Naive thymus-derived CD4-positive, alpha-beta T cell (primary cell): ENCODE measurements around the gene MFN2. TPM values are rescaled to one million over a fixed set of nuclear protein-coding genes. Genes with fewer than 3 reads are reported as not detected.

Experiments used
- ATAC-seq: fragments of 150-1000 bp; cut with Tn5 transposase; 2 replicates; pipeline ENCODE4 v1.10.0; 2021; ENCODE audit warnings: mild to moderate bottlenecking, moderate library complexity
- CTCF ChIA-PET: fragments of 350-600 bp; sonication (Branson Sonifier 250); formaldehyde crosslinking; loops from one replicate; lab custom pipeline; 2021; ENCODE audit warnings: antibody characterized with exemption; lab: Charles Lee
- POLR2A ChIA-PET: fragments of 350-600 bp; sonication (Branson Sonifier 250); formaldehyde crosslinking; loops from one replicate; lab custom pipeline; 2021; ENCODE audit warnings: antibody characterized with exemption, inconsistent platforms; lab: Charles Lee
- DNase-seq, 9 donors: peaks; one replicate each; pipeline versions ENCODE4 v3.0.0 to v3.0.0-alpha.2; 2020 to 2022; ENCODE audit warnings: mixed read lengths in 1 of 9
- H3K27ac ChIP-seq: one replicate; pipeline ENCODE4 v1.7.0; 2013; ENCODE audit warnings: mild to moderate bottlenecking, low read depth, low read length, moderate library complexity
- H3K27me3 ChIP-seq, 2 donors: one replicate each; pipeline ENCODE4 v1.7.0; 2013; ENCODE audit warnings: low read length in 2 of 2, mild to moderate bottlenecking in 2 of 2, moderate library complexity in 2 of 2; ENCODE audit not compliant: control insufficient read depth in 2 of 2, insufficient read depth in 2 of 2
- H3K36me3 ChIP-seq, 3 experiments: 1 replicate in 2 of 3; 2 replicates in 1 of 3; pipeline ENCODE4 v1.7.0; 2013; ENCODE audit warnings: low read length in 3 of 3, mild to moderate bottlenecking in 3 of 3, moderate library complexity in 1 of 3; ENCODE audit not compliant: insufficient read depth in 3 of 3, control insufficient read depth in 2 of 3
- H3K4me1 ChIP-seq, 2 donors: one replicate each; pipeline ENCODE4 v1.7.0; 2013; ENCODE audit warnings: low read length in 2 of 2, mild to moderate bottlenecking in 2 of 2, moderate library complexity in 1 of 2; ENCODE audit not compliant: control insufficient read depth in 2 of 2, insufficient read depth in 2 of 2
- H3K4me3 ChIP-seq: 2 replicates; pipeline ENCODE4 v1.7.0; 2013; ENCODE audit warnings: mild to moderate bottlenecking, low read length
- H3K9me3 ChIP-seq, 3 experiments: 1 replicate in 2 of 3; 2 replicates in 1 of 3; pipeline ENCODE4 v1.7.0; 2013; ENCODE audit warnings: low read length in 3 of 3; ENCODE audit not compliant: control insufficient read depth in 2 of 3
- H3K27ac Mint-ChIP-seq, 9 donors: one replicate each; pipeline ENCODE4 v1.8.0; 2020 to 2022; ENCODE audit warnings: mixed read lengths in 9 of 9, mild to moderate bottlenecking in 8 of 9, moderate library complexity in 5 of 9, inconsistent platforms in 2 of 9
- H3K27me3 Mint-ChIP-seq, 5 donors: one replicate each; pipeline ENCODE4 v1.8.0; 2021 to 2022; ENCODE audit warnings: mixed read lengths in 5 of 5, mild to moderate bottlenecking in 1 of 5
- H3K36me3 Mint-ChIP-seq, 5 donors: one replicate each; pipeline ENCODE4 v1.8.0; 2020 to 2022; ENCODE audit warnings: mixed read lengths in 5 of 5, mild to moderate bottlenecking in 3 of 5, inconsistent platforms in 1 of 5
- H3K4me1 Mint-ChIP-seq, 7 donors: one replicate each; pipeline ENCODE4 v1.8.0; 2020 to 2022; ENCODE audit warnings: mixed read lengths in 7 of 7, mild to moderate bottlenecking in 3 of 7, inconsistent platforms in 1 of 7
- H3K4me3 Mint-ChIP-seq, 10 donors: one replicate each; pipeline ENCODE4 v1.8.0; 2020 to 2022; ENCODE audit warnings: mild to moderate bottlenecking in 10 of 10, mixed read lengths in 10 of 10, moderate library complexity in 6 of 10, inconsistent platforms in 2 of 10
- H3K9me3 Mint-ChIP-seq, 11 donors: one replicate each; pipeline ENCODE4 v1.8.0; 2020 to 2022; ENCODE audit warnings: mixed read lengths in 11 of 11, mild to moderate bottlenecking in 4 of 11, inconsistent platforms in 1 of 11, moderate library complexity in 1 of 11
- intact Hi-C, 2 donors: fragments of 100-400 bp; cut with micrococcal nuclease; formaldehyde crosslinking; loops; one replicate each; pipeline ENCODE4 v1.15.1; 2023
- polyA plus RNA-seq, 2 donors: library from polyadenylated mRNA; unstranded; fragments of 300-500 nt; fragmentation: Illumina TruSeq; gene quantifications; one replicate each; pipeline ENCODE4 v1.2.3, GENCODE V29; 2021
- total RNA-seq, 6 experiments: library from RNA in 5 of 6; stranded (reverse) in 5 of 6; gene quantifications; 1 replicate in 5 of 6; 2 replicates in 1 of 6; pipeline ENCODE4 v1.2.3 and lab custom pipeline; 2021 to 2026

Gene MFN2
- total and polyA plus RNA-seq, 7 experiments from 2014 or later, result 29.5 to 58.6 (median 42.8) TPM

- peak overlapping the region; percentile 86 to 99 (median 92) for H3K4me3 Mint-ChIP-seq
- intact Hi-C loops, result loop anchor here in 1 of 2 donors (2.0 kb wide), 1 partner anchor 47 kb away; the partner anchor contains the start of gene PLOD1
- ATAC-seq (no peak), DNase-seq (no peak)
- peak overlapping the region; percentile 85 to 98 (median 94) for H3K27ac Mint-ChIP-seq
- Histone ChIP-seq H3K27me3 (no peaks in the 10 kb centered on the region), H3K36me3 (peaks cover 0 to 51% (median 0%) of the 10 kb centered on the region in 3 experiments), H3K4me1 (peaks cover 9 to 22% of the 10 kb centered on the region in 2 donors), H3K9me3 (no peaks in the 10 kb centered on the region), H3K27ac (no peak overlapping the region), H3K4me3 (no peak overlapping the region)
- H3K9me3 Mint-ChIP-seq, result no peaks in the 10 kb centered on the region
- H3K27me3 Mint-ChIP-seq, result no peaks in the 10 kb centered on the region
- ChIA-PET CTCF (no interaction called here), POLR2A (interaction anchor here (0.7 to 4.9 kb wide), 6 partner anchors 7 to 1718 kb away, joined by 3 to 83 read pairs (median 4); partner anchors contain the start of gene MIIP)
- H3K4me1 Mint-ChIP-seq, result peaks cover 38 to 56% (median 50%) of the 10 kb centered on the region in 7 donors
- peaks cover 3 to 27% (median 8%) of the 10 kb centered on the region in 5 donors for H3K36me3 Mint-ChIP-seq
These were observed 1.2 kb downstream of the MFN2 start for GRCh38 chr1:11981378-11982009.

GRCh38 chr1:11982010-11982392, 1.8 kb downstream of the MFN2 start:
- ATAC-seq, result no peak
- H3K4me3 ChIP-seq, result no peak overlapping the region
- no peak overlapping the region for H3K27ac ChIP-seq
- Mint-ChIP-seq H3K27me3 (no peaks in the 10 kb centered on the region), H3K4me1 (peaks cover 38 to 56% (median 50%) of the 10 kb centered on the region in 7 donors), H3K9me3 (no peaks in the 10 kb centered on the region), H3K4me3 (peak overlapping the region; percentile 86 to 99 (median 92)), H3K27ac (peak overlapping the region; percentile 79 to 98 (median 91)), H3K36me3 (peaks cover 3 to 27% (median 8%) of the 10 kb centered on the region in 5 donors)
- intact Hi-C loops, result no loop called here
- H3K27me3 ChIP-seq, result no peaks in the 10 kb centered on the region
- POLR2A ChIA-PET, result interaction anchor here (0.7 to 4.9 kb wide), 3 partner anchors 13 to 73 kb away, joined by 3 to 83 read pairs (median 4); no protein-coding TSS in a partner anchor
- peaks cover 9 to 22% of the 10 kb centered on the region in 2 donors for H3K4me1 ChIP-seq
- no peak for DNase-seq
- H3K36me3 ChIP-seq, result peaks cover 0 to 51% (median 0%) of the 10 kb centered on the region in 3 experiments
- CTCF ChIA-PET, result no interaction called here
- no peaks in the 10 kb centered on the region for H3K9me3 ChIP-seq

- Histone ChIP-seq H3K27me3 (no peaks in the 10 kb centered on the region), H3K9me3 (no peaks in the 10 kb centered on the region), H3K27ac (no peak overlapping the region), H3K36me3 (peaks cover 0 to 61% (median 5%) of the 10 kb centered on the region in 3 experiments), H3K4me1 (peaks cover 9 to 22% of the 10 kb centered on the region in 2 donors), H3K4me3 (no peak overlapping the region)
- Mint-ChIP-seq H3K27ac (peak overlapping the region in 2 of 9 donors; percentile 41 to 56), H3K4me1 (peaks cover 38 to 56% (median 51%) of the 10 kb centered on the region in 7 donors), H3K36me3 (peaks cover 3 to 31% (median 12%) of the 10 kb centered on the region in 5 donors), H3K9me3 (no peaks in the 10 kb centered on the region), H3K27me3 (no peaks in the 10 kb centered on the region), H3K4me3 (peak overlapping the region in 2 of 10 donors; percentile 3 to 11)
- POLR2A ChIA-PET, result interaction anchor here (0.8 kb wide), 1 partner anchor 76 kb away, joined by 4 read pairs; no protein-coding TSS in a partner anchor
- CTCF ChIA-PET, result interaction anchor here (0.5 kb wide), 1 partner anchor 913 kb away, joined by 3 read pairs; no protein-coding TSS in a partner anchor
- DNase-seq (no peak), ATAC-seq (no peak)
- intact Hi-C loops, result no loop called here
These were observed 3.9 kb downstream of the MFN2 start for GRCh38 chr1:11984121-11984520.

GRCh38 chr1:11984576-11984975, 4.3 kb downstream of the MFN2 start:
- Histone ChIP-seq H3K36me3 (peaks cover 0 to 65% (median 10%) of the 10 kb centered on the region in 3 experiments), H3K4me1 (peaks cover 6 to 20% of the 10 kb centered on the region in 2 donors), H3K4me3 (no peak overlapping the region), H3K27me3 (no peaks in the 10 kb centered on the region), H3K27ac (no peak overlapping the region), H3K9me3 (no peaks in the 10 kb centered on the region)
- H3K27me3 Mint-ChIP-seq, result no peaks in the 10 kb centered on the region
- no peaks in the 10 kb centered on the region for H3K9me3 Mint-ChIP-seq
- ChIA-PET CTCF (interaction anchor here (0.6 kb wide), 1 partner anchor 32 kb away, joined by 4 read pairs; no protein-coding TSS in a partner anchor), POLR2A (interaction anchor here (0.8 kb wide), 1 partner anchor 77 kb away, joined by 4 read pairs; no protein-coding TSS in a partner anchor)
- H3K36me3 Mint-ChIP-seq, result peaks cover 3 to 35% (median 13%) of the 10 kb centered on the region in 5 donors
- peaks cover 35 to 54% (median 49%) of the 10 kb centered on the region in 7 donors for H3K4me1 Mint-ChIP-seq
- H3K27ac Mint-ChIP-seq, result peak overlapping the region in 2 of 9 donors; percentile 41 to 56
- peak overlapping the region in 1 of 10 donors; percentile 3 for H3K4me3 Mint-ChIP-seq
- DNase-seq, result no peak
- intact Hi-C loops, result no loop called here
- ATAC-seq, result no peak

GRCh38 chr1:11985171-11985570, 4.9 kb downstream of the MFN2 start:
- intact Hi-C loops, result no loop called here
- Histone ChIP-seq H3K36me3 (peaks cover 5 to 69% (median 15%) of the 10 kb centered on the region in 3 experiments), H3K27me3 (no peaks in the 10 kb centered on the region), H3K4me1 (peaks cover 4 to 18% of the 10 kb centered on the region in 2 donors), H3K9me3 (no peaks in the 10 kb centered on the region), H3K4me3 (no peak overlapping the region), H3K27ac (no peak overlapping the region)
- Mint-ChIP-seq H3K27me3 (no peaks in the 10 kb centered on the region), H3K36me3 (peaks cover 5 to 39% (median 13%) of the 10 kb centered on the region in 5 donors), H3K9me3 (no peaks in the 10 kb centered on the region), H3K4me3 (no peak overlapping the region), H3K27ac (peak overlapping the region in 2 of 9 donors; percentile 46 to 52), H3K4me1 (peaks cover 32 to 52% (median 46%) of the 10 kb centered on the region in 7 donors)
- ChIA-PET POLR2A (no interaction called here), CTCF (interaction anchor here (0.6 kb wide), 1 partner anchor 31 kb away, joined by 4 read pairs; no protein-coding TSS in a partner anchor)
- DNase-seq (no peak), ATAC-seq (no peak)

- Mint-ChIP-seq H3K27me3 (no peaks in the 10 kb centered on the region), H3K9me3 (no peaks in the 10 kb centered on the region), H3K4me1 (peaks cover 32 to 52% (median 44%) of the 10 kb centered on the region in 7 donors), H3K27ac (peak overlapping the region in 1 of 9 donors; percentile 48), H3K4me3 (no peak overlapping the region), H3K36me3 (peaks cover 11 to 45% (median 13%) of the 10 kb centered on the region in 5 donors)
- POLR2A ChIA-PET, result no interaction called here
- no peaks in the 10 kb centered on the region for H3K9me3 ChIP-seq
- no peaks in the 10 kb centered on the region for H3K27me3 ChIP-seq
- intact Hi-C loops, result no loop called here
- H3K36me3 ChIP-seq, result peaks cover 11 to 70% (median 20%) of the 10 kb centered on the region in 3 experiments
- no peak overlapping the region for H3K27ac ChIP-seq
- CTCF ChIA-PET, result no interaction called here
- H3K4me3 ChIP-seq, result no peak overlapping the region
- no peak for DNase-seq
- peak; percentile 73 for ATAC-seq
- peaks cover 4 to 15% of the 10 kb centered on the region in 2 donors for H3K4me1 ChIP-seq
These were observed 5.6 kb downstream of the MFN2 start for GRCh38 chr1:11985851-11986250.
